LNCAP (cell line): ENCODE measurements around the gene SMIM10L2A.

Experiments
- CTCF ChIP-seq: fragments of 450-650 bp; IDR thresholded peaks from 2 replicates; pipeline ENCODE4 v1.5.1; 2017; ENCODE audit warnings: mild to moderate bottlenecking

Gene SMIM10L2A

GRCh38 chrX:135421932-135422809 is at the start of gene SMIM10L2A:
TSS of gene SMIM10L2A (plus strand) at chrX:135421944. CDS start at chrX:135422132, 188 bp downstream.
- TF ChIP-seq CTCF: no peak

GRCh38 chrX:135373357-135373756 is 48.4 kb upstream of the SMIM10L2A start:
- TF ChIP-seq CTCF: no peak

- no peak for TF ChIP-seq CTCF
Measured at GRCh38 chrX:135382260-135382659, 39.5 kb upstream of the SMIM10L2A start.

GRCh38 chrX:135383249-135383648 is 38.5 kb upstream of the SMIM10L2A start:
- TF ChIP-seq CTCF: no peak

GRCh38 chrX:135384161-135384836 is 37.4 kb upstream of the SMIM10L2A start:
- TF ChIP-seq CTCF: no peak

GRCh38 chrX:135388841-135389240 is 32.9 kb upstream of the SMIM10L2A start:
- no peak for TF ChIP-seq CTCF

GRCh38 chrX:135389243-135389642 is 32.5 kb upstream of the SMIM10L2A start:
- TF ChIP-seq CTCF: no peak
